22Rv1 (cell line): ENCODE measurements around the gene RAD51AP2.

ENCODE experiments used
- CTCF ChIP-seq: fragments of 450-650 bp; IDR thresholded peaks from 2 replicates; pipeline ENCODE4 v1.5.1; 2017; ENCODE audit warnings: mild to moderate bottlenecking
- ZFX ChIP-seq: fragments of 450-650 bp; IDR thresholded peaks from 2 replicates; pipeline ENCODE4 v1.6.1; 2017; ENCODE audit warnings: antibody characterized with exemption, borderline replicate concordance

- TF ChIP-seq CTCF (no peak), ZFX (no peak)
Observed at GRCh38 chr2:17519486-17519885, 1.2 kb upstream of the RAD51AP2 start.
